B cell (primary cell): ENCODE data around the gene ATN1. TPM values are rescaled to one million over a fixed set of nuclear protein-coding genes. Genes with fewer than 3 reads are reported as not detected.
A peak's percentile ranks its signal among the peaks of the same experiment; 100 is the strongest.

Experiments
- ATAC-seq: fragments of 200-7000 bp; cut with Tn5 transposase; one replicate; pipeline ENCODE4 v1.10.0; 2021; ENCODE audit warnings: low read depth, mild to moderate bottlenecking, moderate number of reproducible peaks, moderate library complexity
- CTCF ChIA-PET: fragments of 350-600 bp; sonication (Branson Sonifier 250); formaldehyde crosslinking; loops from one replicate; lab custom pipeline; 2021; ENCODE audit warnings: antibody characterized with exemption, inconsistent platforms; lab: Charles Lee
- POLR2A ChIA-PET: fragments of 350-600 bp; sonication (Branson Sonifier 250); formaldehyde crosslinking; loops from one replicate; lab custom pipeline; 2021; ENCODE audit warnings: antibody characterized with exemption; lab: Charles Lee
- DNase-seq: peaks from one replicate; pipeline ENCODE4 v3.0.0; 2013
- H2AFZ ChIP-seq: 2 replicates; pipeline ENCODE4 v1.6.1; 2012; ENCODE audit warnings: mild to moderate bottlenecking, low read depth, low read length; ENCODE audit not compliant: insufficient read depth, poor library complexity, severe bottlenecking
- H3K27ac ChIP-seq, 2 donors: 1 replicate in 1 of 2; 2 replicates in 1 of 2; pipeline ENCODE4 v1.5.1; 2012 to 2013; ENCODE audit warnings: low read length in 2 of 2, mild to moderate bottlenecking in 2 of 2, moderate library complexity in 1 of 2
- H3K27me3 ChIP-seq, 4 experiments: fragments of 200-600 bp in 1 of 4; sonication (generic) in 1 of 4; replicated peaks in 1 of 4; 1 replicate in 2 of 4; 2 replicates in 2 of 4; pipeline versions ENCODE4 v1.6.1 to v1.7.0; 2013 to 2016; ENCODE audit warnings: low read length in 3 of 4, mild to moderate bottlenecking in 2 of 4, mixed read lengths in 1 of 4, moderate library complexity in 1 of 4; ENCODE audit not compliant: insufficient read depth in 4 of 4, control insufficient read depth in 3 of 4; ENCODE audit errors: control extremely low read depth in 1 of 4
- H3K36me3 ChIP-seq, 2 experiments: replicated peaks in 1 of 2; 1 replicate in 1 of 2; 2 replicates in 1 of 2; pipeline versions ENCODE4 v1.6.1 to v1.7.1; 2013; ENCODE audit warnings: low read length in 1 of 2; ENCODE audit not compliant: insufficient read depth in 2 of 2, control insufficient read depth in 1 of 2; ENCODE audit errors: control extremely low read depth in 1 of 2, extremely low read depth in 1 of 2
- H3K4me1 ChIP-seq, 2 donors: fragments of 200-600 bp in 1 of 2; sonication (generic) in 1 of 2; 1 replicate in 1 of 2; 2 replicates in 1 of 2; pipeline versions ENCODE4 v1.5.1 to v1.6.1; 2013 to 2017; ENCODE audit warnings: low read length in 2 of 2; ENCODE audit not compliant: control insufficient read depth in 2 of 2, insufficient read depth in 2 of 2
- H3K4me2 ChIP-seq: replicated peaks from 2 replicates; pipeline ENCODE3; 2012; ENCODE audit warnings: mild to moderate bottlenecking, low read depth, low read length; ENCODE audit not compliant: poor library complexity, severe bottlenecking
- H3K4me3 ChIP-seq, 5 experiments: fragments of 200-600 bp in 1 of 5; sonication (generic) in 1 of 5; 1 replicate in 3 of 5; 2 replicates in 2 of 5; pipeline versions ENCODE4 v1.5.1 to v1.7.0; 2011 to 2016; ENCODE audit warnings: low read length in 4 of 5, mild to moderate bottlenecking in 4 of 5, low read depth in 2 of 5, control low read depth in 1 of 5, moderate library complexity in 1 of 5; ENCODE audit not compliant: insufficient read depth in 1 of 5; ENCODE audit errors: control extremely low read depth in 1 of 5, extremely low read depth in 1 of 5
- H3K79me2 ChIP-seq: fragments of 200-600 bp; sonication (generic); one replicate; pipeline ENCODE4 v1.6.0; 2016; ENCODE audit warnings: low read length; ENCODE audit not compliant: control insufficient read depth, insufficient read depth
- H3K9ac ChIP-seq: fragments of 200-600 bp; sonication (generic); 2 replicates; pipeline ENCODE4 v1.6.1; 2017; ENCODE audit warnings: mild to moderate bottlenecking, low read length, moderate library complexity
- H3K9me3 ChIP-seq, 3 donors: one replicate each; pipeline versions ENCODE4 v1.6.1 to v1.7.1; 2013; ENCODE audit warnings: low read length in 2 of 3; ENCODE audit not compliant: control insufficient read depth in 2 of 3, insufficient read depth in 1 of 3; ENCODE audit errors: control extremely low read depth in 1 of 3
- H4K20me1 ChIP-seq: 2 replicates; pipeline ENCODE4 v1.6.0; 2012; ENCODE audit warnings: mild to moderate bottlenecking, low read length; ENCODE audit not compliant: insufficient read depth, control insufficient read depth, poor library complexity, severe bottlenecking
- H3K27ac Mint-ChIP-seq: one replicate; pipeline ENCODE4 v1.8.0; 2021; ENCODE audit warnings: mixed read lengths
- H3K27me3 Mint-ChIP-seq: one replicate; pipeline ENCODE4 v1.8.0; 2021; ENCODE audit warnings: mixed read lengths
- H3K4me1 Mint-ChIP-seq: one replicate; pipeline ENCODE4 v1.8.0; 2021; ENCODE audit warnings: mixed read lengths
- H3K4me3 Mint-ChIP-seq: one replicate; pipeline ENCODE4 v1.8.0; 2021; ENCODE audit warnings: mixed read lengths
- H3K9me3 Mint-ChIP-seq: one replicate; pipeline ENCODE4 v1.8.0; 2022; ENCODE audit warnings: mixed read lengths; ENCODE audit not compliant: insufficient read depth
- EZH2 ChIP-seq: IDR thresholded peaks from 2 replicates; pipeline ENCODE4 v1.6.1; 2012; ENCODE audit warnings: borderline replicate concordance, low read depth, mild to moderate bottlenecking, moderate library complexity, low read length; ENCODE audit not compliant: insufficient read depth, poor library complexity, severe bottlenecking
- WGBS: methylation state at CpG from one replicate; pipeline ENCODE4 v1.1.5; 2013; ENCODE audit warnings: missing lambda C conversion rate; ENCODE audit not compliant: insufficient coverage; 5-methylcytosine and 5-hydroxymethylcytosine counted together
- intact Hi-C: fragments of 100-400 bp; cut with micrococcal nuclease; formaldehyde crosslinking; loops from one replicate; pipeline ENCODE4 v1.10.0; 2022
- polyA plus RNA-seq: library from polyadenylated mRNA; depleted of rRNA; stranded (reverse); fragments of >200 nt; gene quantifications from 2 replicates; pipeline ENCODE4 v1.2.3, GENCODE V29; 2012
- total RNA-seq, 2 donors: library from RNA; stranded (reverse); fragments of 120-200 nt in 1 of 2; gene quantifications; 1 replicate in 1 of 2; 2 replicates in 1 of 2; pipeline versions ENCODE4 v1.2.3 to v1.2.4, GENCODE V29; 2013 to 2022
- TF ChIP-seq, protein P1 (sequence below): fragments of 200-600 bp; IDR thresholded peaks from one replicate; pipeline ENCODE4 v1.8.0; 2022; ENCODE audit warnings: antibody characterized with exemption, mild to moderate bottlenecking

Gene ATN1
- total and polyA plus RNA-seq, 2 donors (not counting 1 experiment from before 2014, with no cell fraction given) = 21.0 to 50.8 TPM

DNA sequence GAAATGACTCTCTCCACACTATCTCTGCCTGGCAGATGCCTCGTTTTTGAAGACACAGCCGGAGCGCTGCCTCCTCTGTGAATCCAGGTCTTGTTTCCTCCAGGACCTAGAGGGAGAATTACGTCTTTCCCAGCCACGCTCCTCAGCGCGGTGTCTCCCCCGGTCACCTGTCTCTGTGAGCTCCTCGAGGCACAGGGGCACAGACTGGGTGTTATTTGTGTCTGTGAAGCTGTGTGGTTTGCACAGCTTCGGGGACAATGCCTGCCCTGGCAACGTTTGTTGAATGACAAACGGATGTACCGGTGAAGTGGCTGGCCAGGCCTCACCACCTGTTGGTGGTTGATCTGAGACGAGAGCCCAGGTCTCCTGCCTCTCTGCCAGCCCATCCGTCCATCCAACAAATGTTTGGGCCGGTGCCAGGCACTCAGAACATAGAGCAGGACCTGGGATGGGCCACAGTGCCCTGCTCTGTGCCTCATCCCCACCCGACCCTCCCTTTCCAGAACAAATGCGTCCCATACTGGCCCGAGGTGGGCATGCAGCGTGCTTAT is 29.5 kb downstream of the ATN1 start:
- Histone ChIP-seq H3K27me3 (no peaks in the 10 kb centered on the region), H3K36me3 (peaks cover 0 to 97% of the 10 kb centered on the region in 2 experiments), H3K27ac (peak overlapping the region; percentile 95 to 99), H3K4me3 (peak overlapping the region in 3 of 5 experiments; percentile 2 to 98 (median 10)), H2AFZ (no peak overlapping the region), H3K9me3 (no peaks in the 10 kb centered on the region), H3K9ac (peak overlapping the region; percentile 95), H3K4me2 (peak overlapping the region; percentile 92), H3K4me1 (peaks cover 83 to 87% of the 10 kb centered on the region in 2 donors), H3K79me2 (peaks cover 82% of the 10 kb centered on the region), H4K20me1 (peaks cover 52% of the 10 kb centered on the region)
- TF ChIP-seq EZH2 = no peak
- Mint-ChIP-seq H3K27me3 (no peaks in the 10 kb centered on the region), H3K4me1 (peaks cover 97% of the 10 kb centered on the region), H3K4me3 (peak overlapping the region; percentile 98), H3K9me3 (no peaks in the 10 kb centered on the region), H3K27ac (peak overlapping the region; percentile 98)
- WGBS = 70% methylated on average over 14 of the region's 20 CpGs
- intact Hi-C loops = no loop called here
- no peak for ATAC-seq
- no peak for DNase-seq
- ChIA-PET POLR2A (interaction anchor here (18.2 kb wide), 1 partner anchor 13 kb away, joined by 662 read pairs; the partner anchor contains the start of genes C12orf57, PTPN6 and RNU7-1), CTCF (interaction anchor here (3.5 to 13.5 kb wide), 4 partner anchors 8 to 86 kb away, joined by 17 to 944 read pairs (median 114); partner anchors contain the start of genes C12orf57, PTPN6, RNU7-1 and SPSB2)

DNA sequence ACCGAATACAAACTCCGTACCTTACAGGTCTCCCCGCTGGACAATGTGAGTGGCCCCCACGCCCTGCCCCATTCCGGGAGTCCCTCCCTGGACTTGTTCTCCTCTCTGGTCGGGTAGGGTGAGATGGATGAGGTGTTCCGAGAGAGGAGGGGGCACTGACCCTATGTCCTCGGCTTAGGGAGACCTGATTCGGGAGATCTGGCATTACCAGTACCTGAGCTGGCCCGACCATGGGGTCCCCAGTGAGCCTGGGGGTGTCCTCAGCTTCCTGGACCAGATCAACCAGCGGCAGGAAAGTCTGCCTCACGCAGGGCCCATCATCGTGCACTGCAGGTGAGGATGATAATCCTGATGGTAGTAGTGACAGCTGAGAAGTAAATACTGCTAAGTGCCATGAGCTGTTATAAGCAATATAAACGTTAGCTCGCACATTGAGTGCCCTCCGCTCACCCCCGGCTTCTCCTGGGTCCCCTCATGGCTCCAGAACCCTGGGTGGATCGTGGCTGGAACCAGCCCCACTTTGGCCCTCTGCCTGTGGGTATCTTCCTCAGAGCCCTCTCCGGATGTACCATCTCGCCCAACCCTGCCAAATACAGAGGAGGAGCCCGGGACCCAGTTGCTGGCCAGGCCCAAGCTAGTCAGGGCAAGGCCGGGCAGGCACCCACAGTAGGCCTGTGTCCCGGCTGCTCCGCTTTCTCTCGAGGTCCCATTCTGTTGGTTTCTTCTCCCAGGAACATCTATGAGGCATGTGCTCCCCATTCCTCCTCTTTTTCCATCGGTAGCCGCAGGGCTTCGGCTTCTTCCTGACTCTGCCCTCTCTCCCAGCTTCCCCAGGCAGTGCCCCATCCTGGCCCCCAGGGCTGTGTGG is 30.2 kb downstream of the ATN1 start:
- 77% methylated on average over 22 of the region's 28 CpGs for WGBS
- peaks cover 44% of the 10 kb centered on the region for H4K20me1 ChIP-seq
- CTCF ChIA-PET = interaction anchor here (0.9 to 13.5 kb wide), 7 partner anchors 10 to 205 kb away, joined by 3 to 944 read pairs (median 8); partner anchors contain the start of genes C12orf57, MLF2, PTPN6 and RNU7-1
- H3K4me1 ChIP-seq = peaks cover 90 to 95% of the 10 kb centered on the region in 2 donors
- H3K9me3 ChIP-seq = no peaks in the 10 kb centered on the region
- POLR2A ChIA-PET = interaction anchor here (0.6 to 18.2 kb wide), 7 partner anchors 11 to 657 kb away, joined by 3 to 662 read pairs (median 5); partner anchors contain the start of genes C12orf57, ENO2, PTPN6 and RNU7-1
- Mint-ChIP-seq H3K9me3 (no peaks in the 10 kb centered on the region), H3K4me3 (peak overlapping the region; percentile 91), H3K4me1 (peaks cover 97% of the 10 kb centered on the region), H3K27ac (peak overlapping the region; percentile 98), H3K27me3 (no peaks in the 10 kb centered on the region)
- H3K4me3 ChIP-seq = peak overlapping the region; percentile 43 to 57 (median 54)
- peak overlapping the region; percentile 92 for H3K4me2 ChIP-seq
- no peak overlapping the region for H2AFZ ChIP-seq
- H3K27ac ChIP-seq = peak overlapping the region; percentile 95 to 99
- H3K79me2 ChIP-seq = peaks cover 74% of the 10 kb centered on the region
- DNase-seq (peak; percentile 39), ATAC-seq (no peak)
- peaks cover 0 to 89% of the 10 kb centered on the region in 2 experiments for H3K36me3 ChIP-seq
- TF ChIP-seq, protein P1, sequence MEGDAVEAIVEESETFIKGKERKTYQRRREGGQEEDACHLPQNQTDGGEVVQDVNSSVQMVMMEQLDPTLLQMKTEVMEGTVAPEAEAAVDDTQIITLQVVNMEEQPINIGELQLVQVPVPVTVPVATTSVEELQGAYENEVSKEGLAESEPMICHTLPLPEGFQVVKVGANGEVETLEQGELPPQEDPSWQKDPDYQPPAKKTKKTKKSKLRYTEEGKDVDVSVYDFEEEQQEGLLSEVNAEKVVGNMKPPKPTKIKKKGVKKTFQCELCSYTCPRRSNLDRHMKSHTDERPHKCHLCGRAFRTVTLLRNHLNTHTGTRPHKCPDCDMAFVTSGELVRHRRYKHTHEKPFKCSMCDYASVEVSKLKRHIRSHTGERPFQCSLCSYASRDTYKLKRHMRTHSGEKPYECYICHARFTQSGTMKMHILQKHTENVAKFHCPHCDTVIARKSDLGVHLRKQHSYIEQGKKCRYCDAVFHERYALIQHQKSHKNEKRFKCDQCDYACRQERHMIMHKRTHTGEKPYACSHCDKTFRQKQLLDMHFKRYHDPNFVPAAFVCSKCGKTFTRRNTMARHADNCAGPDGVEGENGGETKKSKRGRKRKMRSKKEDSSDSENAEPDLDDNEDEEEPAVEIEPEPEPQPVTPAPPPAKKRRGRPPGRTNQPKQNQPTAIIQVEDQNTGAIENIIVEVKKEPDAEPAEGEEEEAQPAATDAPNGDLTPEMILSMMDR = no peak
- TF ChIP-seq EZH2 = no peak
- intact Hi-C loops = no loop called here
- peak overlapping the region; percentile 69 for H3K9ac ChIP-seq
- H3K27me3 ChIP-seq = no peaks in the 10 kb centered on the region
